OCI-LY1 (cell line): ENCODE data around the gene KDM2A.

Source experiments
- CTCF ChIP-seq: fragments of 200-600 bp; sonication (generic), shearing (Covaris generic); IDR thresholded peaks from 2 replicates; pipeline ENCODE4 v1.5.1; 2017; ENCODE audit warnings: mild to moderate bottlenecking, antibody characterized with exemption, low read length, moderate library complexity, mixed read lengths
- EZH2 ChIP-seq: fragments of 200-600 bp; sonication (generic), shearing (Covaris generic); IDR thresholded peaks from 2 replicates; pipeline ENCODE4 v1.8.0; 2017; ENCODE audit warnings: borderline replicate concordance, mixed run types, mild to moderate bottlenecking, antibody characterized with exemption, low read length, moderate library complexity, mixed read lengths

- no peak for TF ChIP-seq CTCF
- no peak for TF ChIP-seq EZH2
These were observed 152.1 kb downstream of the KDM2A start for GRCh38 chr11:67271205-67271540.
